ENCODE measurements around the gene PRKD2. TPM values are rescaled to one million over a fixed set of nuclear protein-coding genes. Genes with fewer than 3 reads are reported as not detected.

Gene PRKD2
- total RNA-seq, 1 donor from 2014 or later, result 63.6 TPM

DNA sequence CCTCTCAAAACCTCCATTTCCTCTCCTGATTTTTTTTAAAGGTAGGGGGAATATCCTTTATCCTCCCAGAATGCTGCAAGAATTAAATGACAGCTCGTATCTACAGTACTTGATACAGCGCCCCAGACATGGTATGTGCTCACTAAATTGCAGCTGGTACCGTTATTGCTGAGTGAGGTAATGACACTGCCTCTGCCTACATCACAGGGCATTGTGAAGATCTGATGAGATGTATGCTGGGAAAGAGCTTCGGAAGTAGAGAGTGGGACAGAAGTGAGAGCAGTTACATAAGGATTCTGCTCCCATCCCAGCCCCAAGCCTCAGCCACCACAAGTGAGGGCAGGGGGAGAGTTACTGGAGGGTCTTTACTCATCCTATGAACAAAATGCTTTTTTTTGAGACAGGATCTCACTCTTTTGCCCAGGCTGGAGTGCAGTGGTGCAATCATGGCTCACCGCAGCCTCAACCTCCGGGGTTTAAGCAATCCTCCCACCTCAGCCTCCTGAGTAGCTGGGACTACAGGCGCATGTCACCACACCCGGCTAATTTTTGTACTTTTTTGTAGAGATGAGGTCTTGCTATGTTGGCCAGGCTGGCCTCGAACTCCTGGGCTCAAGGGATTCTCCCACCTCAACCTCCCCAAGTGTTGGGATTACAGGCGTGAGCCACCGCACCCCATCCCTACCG, 27.2 kb upstream of the PRKD2 start:
- no peak for DNase-seq (ENCODE audit: low read depth)
- no peak overlapping the region for H3K4me3 ChIP-seq (ENCODE audit: low read depth, low read length)
- H3K27me3 ChIP-seq (ENCODE audit: control insufficient read depth, insufficient read depth, low read length), result no peaks in the 10 kb centered on the region
- TF ChIP-seq, protein P1, sequence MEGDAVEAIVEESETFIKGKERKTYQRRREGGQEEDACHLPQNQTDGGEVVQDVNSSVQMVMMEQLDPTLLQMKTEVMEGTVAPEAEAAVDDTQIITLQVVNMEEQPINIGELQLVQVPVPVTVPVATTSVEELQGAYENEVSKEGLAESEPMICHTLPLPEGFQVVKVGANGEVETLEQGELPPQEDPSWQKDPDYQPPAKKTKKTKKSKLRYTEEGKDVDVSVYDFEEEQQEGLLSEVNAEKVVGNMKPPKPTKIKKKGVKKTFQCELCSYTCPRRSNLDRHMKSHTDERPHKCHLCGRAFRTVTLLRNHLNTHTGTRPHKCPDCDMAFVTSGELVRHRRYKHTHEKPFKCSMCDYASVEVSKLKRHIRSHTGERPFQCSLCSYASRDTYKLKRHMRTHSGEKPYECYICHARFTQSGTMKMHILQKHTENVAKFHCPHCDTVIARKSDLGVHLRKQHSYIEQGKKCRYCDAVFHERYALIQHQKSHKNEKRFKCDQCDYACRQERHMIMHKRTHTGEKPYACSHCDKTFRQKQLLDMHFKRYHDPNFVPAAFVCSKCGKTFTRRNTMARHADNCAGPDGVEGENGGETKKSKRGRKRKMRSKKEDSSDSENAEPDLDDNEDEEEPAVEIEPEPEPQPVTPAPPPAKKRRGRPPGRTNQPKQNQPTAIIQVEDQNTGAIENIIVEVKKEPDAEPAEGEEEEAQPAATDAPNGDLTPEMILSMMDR (IDR thresholded peaks at IDR 0.05; ENCODE audit: insufficient read depth, low read length, poor library complexity, severe bottlenecking), result no peak
- no peaks in the 10 kb centered on the region for H3K36me3 ChIP-seq (ENCODE audit: control insufficient read depth, insufficient read depth, low read length)

DNA sequence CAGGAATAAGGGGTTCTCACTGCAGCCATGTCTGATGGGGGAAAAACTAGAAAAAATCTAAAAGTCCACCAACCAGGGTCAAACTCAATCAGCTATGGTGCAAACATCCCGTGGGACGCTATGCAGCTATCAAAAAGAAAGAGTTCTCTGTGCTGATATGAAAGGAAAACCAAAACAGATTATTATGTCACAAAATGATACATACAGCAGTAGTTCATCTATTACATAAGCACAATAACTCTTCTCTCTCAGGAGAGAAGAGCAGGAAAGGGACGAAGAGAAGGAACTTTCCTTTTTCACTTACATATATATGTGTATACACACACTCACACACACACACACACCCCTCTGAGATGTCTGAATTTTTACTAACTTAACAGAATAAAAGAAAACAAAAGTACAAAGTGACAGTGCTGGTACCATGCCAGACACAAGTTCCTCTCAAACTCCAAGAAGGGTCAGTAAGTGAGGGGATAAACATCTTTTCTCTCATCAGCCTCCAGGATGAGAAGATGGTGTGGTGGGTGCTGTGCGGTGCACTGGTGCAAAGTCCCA, 26.1 kb upstream of the PRKD2 start:
- H3K36me3 ChIP-seq (ENCODE audit: control insufficient read depth, insufficient read depth, low read length), result peaks cover 1% of the 10 kb centered on the region
- no peaks in the 10 kb centered on the region for H3K27me3 ChIP-seq (ENCODE audit: control insufficient read depth, insufficient read depth, low read length)
- no peak for DNase-seq (ENCODE audit: low read depth)
- TF ChIP-seq, protein P1 (IDR thresholded peaks at IDR 0.05; ENCODE audit: insufficient read depth, low read length, poor library complexity, severe bottlenecking), result no peak
- H3K4me3 ChIP-seq (ENCODE audit: low read depth, low read length), result no peak overlapping the region

DNA sequence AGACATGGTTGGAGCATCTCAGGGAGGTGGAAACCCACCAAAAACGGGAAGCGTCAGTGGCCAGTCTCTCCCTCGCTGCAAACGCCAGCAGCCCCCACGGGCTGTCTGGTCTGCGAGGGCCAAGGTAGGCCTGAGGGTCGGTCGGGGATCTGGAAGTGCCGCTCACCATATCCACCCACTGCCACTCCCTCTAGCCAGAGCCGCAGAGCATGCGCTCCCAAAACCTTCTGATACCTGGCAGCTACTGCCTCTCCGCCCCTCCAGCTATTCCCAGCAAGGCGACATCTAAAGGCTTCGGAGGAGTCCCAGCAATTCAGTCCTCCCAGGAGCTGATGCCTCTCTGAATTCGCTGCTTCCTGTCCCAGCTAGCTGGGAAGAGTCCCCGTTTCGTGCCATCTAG, 24.5 kb upstream of the PRKD2 start:
- no peak for DNase-seq (ENCODE audit: low read depth)
- Histone ChIP-seq H3K36me3 (ENCODE audit: control insufficient read depth, insufficient read depth, low read length) (peaks cover 1% of the 10 kb centered on the region), H3K4me3 (ENCODE audit: low read depth, low read length) (no peak overlapping the region), H3K27me3 (ENCODE audit: control insufficient read depth, insufficient read depth, low read length) (no peaks in the 10 kb centered on the region)
- TF ChIP-seq, protein P1 (IDR thresholded peaks at IDR 0.05; ENCODE audit: insufficient read depth, low read length, poor library complexity, severe bottlenecking), result no peak

DNA sequence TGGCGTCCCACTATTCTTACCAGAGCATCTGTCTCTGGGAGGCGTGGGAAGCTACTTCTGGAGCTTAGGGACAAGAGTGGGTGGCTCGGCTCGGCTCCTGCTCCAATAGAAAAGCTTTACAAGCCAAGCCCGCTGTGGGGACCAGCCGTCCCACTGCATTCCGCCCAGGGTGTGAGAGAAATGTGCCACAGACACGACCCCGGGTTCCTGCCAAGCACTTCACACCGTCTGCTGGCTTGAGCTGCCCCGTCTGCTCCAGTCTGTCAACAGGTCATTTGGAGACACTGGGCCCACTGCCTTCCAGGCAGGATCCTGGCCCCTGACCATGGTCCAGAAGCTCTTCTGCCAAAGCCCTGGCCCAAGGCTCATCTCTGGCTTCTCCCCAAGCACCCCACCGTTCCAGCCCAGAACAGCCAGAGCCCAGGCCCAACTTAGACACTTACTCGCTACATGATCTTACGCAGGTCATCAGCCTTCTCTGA, 22.4 kb upstream of the PRKD2 start:
- peaks cover 1% of the 10 kb centered on the region for H3K36me3 ChIP-seq (ENCODE audit: control insufficient read depth, insufficient read depth, low read length)
- TF ChIP-seq, protein P1 (IDR thresholded peaks at IDR 0.05; ENCODE audit: insufficient read depth, low read length, poor library complexity, severe bottlenecking), result no peak
- no peak for DNase-seq (ENCODE audit: low read depth)
- H3K4me3 ChIP-seq (ENCODE audit: low read depth, low read length), result no peak overlapping the region
- H3K27me3 ChIP-seq (ENCODE audit: control insufficient read depth, insufficient read depth, low read length), result no peaks in the 10 kb centered on the region

DNA sequence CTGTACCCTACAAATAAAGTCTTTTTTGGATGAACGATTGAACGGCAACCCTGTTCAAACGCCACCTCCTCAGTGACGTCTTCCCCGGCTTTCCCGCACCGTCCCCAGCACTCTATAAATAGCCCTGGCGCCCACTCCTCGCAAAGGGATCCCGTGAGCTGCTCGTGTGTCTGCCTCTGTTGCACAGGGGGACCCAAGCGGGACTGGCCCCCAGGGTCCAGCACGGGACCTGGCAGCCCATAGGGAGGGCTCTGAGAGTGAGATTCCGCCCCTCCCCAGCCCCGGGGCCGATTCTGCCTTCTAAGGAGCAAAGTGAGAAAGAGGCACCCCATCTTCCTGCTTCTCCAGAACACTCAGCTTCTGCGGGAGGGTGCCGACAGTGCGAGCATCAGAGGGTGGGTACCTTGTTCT, 20.9 kb upstream of the PRKD2 start:
- TF ChIP-seq, protein P1 (IDR thresholded peaks at IDR 0.05; ENCODE audit: insufficient read depth, low read length, poor library complexity, severe bottlenecking), result no peak
- H3K4me3 ChIP-seq (ENCODE audit: low read depth, low read length), result no peak overlapping the region
- no peak for DNase-seq (ENCODE audit: low read depth)
- peaks cover 6% of the 10 kb centered on the region for H3K36me3 ChIP-seq (ENCODE audit: control insufficient read depth, insufficient read depth, low read length)
- H3K27me3 ChIP-seq (ENCODE audit: control insufficient read depth, insufficient read depth, low read length), result no peaks in the 10 kb centered on the region

DNA sequence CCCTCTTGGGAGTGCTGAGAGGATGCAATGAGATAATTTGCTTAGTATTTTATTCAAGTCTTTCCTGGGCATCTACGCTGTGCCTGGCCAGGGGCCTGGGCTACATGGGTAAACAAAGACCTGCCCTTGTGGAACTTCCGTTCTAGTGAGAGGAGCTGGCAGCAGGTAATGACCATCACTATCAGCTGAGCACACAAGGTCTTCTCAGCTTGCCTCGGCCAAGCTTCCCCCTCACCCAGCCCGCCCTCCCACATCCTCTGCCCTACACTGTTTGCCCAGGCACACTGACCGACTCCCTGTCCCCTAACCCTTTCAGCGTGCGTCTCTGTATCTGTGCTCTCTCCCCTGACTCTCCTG, 20.4 kb upstream of the PRKD2 start:
- Histone ChIP-seq H3K36me3 (ENCODE audit: control insufficient read depth, insufficient read depth, low read length) (peaks cover 6% of the 10 kb centered on the region), H3K27me3 (ENCODE audit: control insufficient read depth, insufficient read depth, low read length) (no peaks in the 10 kb centered on the region), H3K4me3 (ENCODE audit: low read depth, low read length) (no peak overlapping the region)
- TF ChIP-seq, protein P1 (IDR thresholded peaks at IDR 0.05; ENCODE audit: insufficient read depth, low read length, poor library complexity, severe bottlenecking), result no peak
- DNase-seq (ENCODE audit: low read depth), result no peak

All from kidney epithelial cell (primary cell).